Natural killer cell (primary cell): ENCODE data around the gene DGAT2. TPM values are rescaled to one million over a fixed set of nuclear protein-coding genes. Genes with fewer than 3 reads are reported as not detected.

ENCODE experiments used
- ATAC-seq, 3 donors: fragments of 150-1000 bp in 2 of 3; fragments of 200-7000 bp in 1 of 3; cut with Tn5 transposase; 1 replicate in 1 of 3; 2 replicates in 2 of 3; pipeline ENCODE4 v1.10.0; 2021; ENCODE audit warnings: mild to moderate bottlenecking in 2 of 3, moderate library complexity in 2 of 3
- DNase-seq, 2 donors: peaks; one replicate each; pipeline versions ENCODE4 v3.0.0 to v3.0.0-alpha.2; 2013 to 2021; ENCODE audit warnings: mixed read lengths in 1 of 2
- H3K27ac ChIP-seq: one replicate; pipeline ENCODE4 v1.5.1; 2013; ENCODE audit warnings: mild to moderate bottlenecking, low read length
- H3K27me3 ChIP-seq: one replicate; pipeline ENCODE4 v1.6.1; 2013; ENCODE audit warnings: low read length; ENCODE audit not compliant: control insufficient read depth, insufficient read depth
- H3K36me3 ChIP-seq: one replicate; pipeline ENCODE4 v1.6.1; 2013; ENCODE audit warnings: low read length; ENCODE audit not compliant: control insufficient read depth, insufficient read depth
- H3K4me1 ChIP-seq: one replicate; pipeline ENCODE4 v1.6.1; 2013; ENCODE audit warnings: low read length; ENCODE audit not compliant: control insufficient read depth, insufficient read depth
- H3K4me3 ChIP-seq: one replicate; pipeline ENCODE4 v1.5.1; 2013; ENCODE audit warnings: low read length
- H3K9me3 ChIP-seq: one replicate; pipeline ENCODE4 v1.6.1; 2013; ENCODE audit warnings: low read length; ENCODE audit not compliant: control insufficient read depth, insufficient read depth
- H3K27ac Mint-ChIP-seq, 2 donors: one replicate each; pipeline ENCODE4 v1.8.0; 2022; ENCODE audit warnings: mild to moderate bottlenecking in 2 of 2, mixed read lengths in 2 of 2, moderate library complexity in 1 of 2
- H3K27me3 Mint-ChIP-seq, 2 donors: one replicate each; pipeline ENCODE4 v1.8.0; 2022; ENCODE audit warnings: low read depth in 2 of 2, mixed read lengths in 2 of 2
- H3K36me3 Mint-ChIP-seq: one replicate; pipeline ENCODE4 v1.8.0; 2022; ENCODE audit warnings: mixed read lengths
- H3K4me1 Mint-ChIP-seq, 2 donors: one replicate each; pipeline ENCODE4 v1.8.0; 2022; ENCODE audit warnings: mixed read lengths in 2 of 2
- H3K4me3 Mint-ChIP-seq: one replicate; pipeline ENCODE4 v1.8.0; 2022; ENCODE audit warnings: mild to moderate bottlenecking, moderate library complexity, mixed read lengths
- H3K9me3 Mint-ChIP-seq, 2 donors: one replicate each; pipeline ENCODE4 v1.8.0; 2022; ENCODE audit warnings: mixed read lengths in 2 of 2
- CTCF ChIP-seq: fragments of 200-600 bp; IDR thresholded peaks from one replicate; pipeline ENCODE4 v1.8.0; 2022; ENCODE audit warnings: antibody characterized with exemption
- WGBS: methylation state at CpG from one replicate; pipeline ENCODE4 v1.1.7; 2013; ENCODE audit warnings: missing lambda C conversion rate; ENCODE audit not compliant: insufficient coverage; 5-methylcytosine and 5-hydroxymethylcytosine counted together
- intact Hi-C: fragments of 100-400 bp; cut with micrococcal nuclease; formaldehyde crosslinking; loops from one replicate; pipeline ENCODE4 v1.14.2; 2022
- total RNA-seq, 4 donors: library from RNA; stranded (reverse); fragments of 120-200 nt in 1 of 4; gene quantifications; one replicate each; pipeline versions ENCODE4 v1.2.3 to v1.2.4, GENCODE V29; 2013 to 2022

Gene DGAT2
- total RNA-seq, 3 donors from 2014 or later (not counting 1 experiment from before 2014, with no cell fraction given): 0.24 to 2.8 (median 0.75) TPM

- H3K9me3 Mint-ChIP-seq: no peaks in the 10 kb centered on the region
- WGBS: 94% methylated on average over 4 of the region's 4 CpGs
- no peaks in the 10 kb centered on the region for H3K27me3 Mint-ChIP-seq
Observed at GRCh38 chr11:75783416-75784084, 15.0 kb downstream of the DGAT2 start.

DNA sequence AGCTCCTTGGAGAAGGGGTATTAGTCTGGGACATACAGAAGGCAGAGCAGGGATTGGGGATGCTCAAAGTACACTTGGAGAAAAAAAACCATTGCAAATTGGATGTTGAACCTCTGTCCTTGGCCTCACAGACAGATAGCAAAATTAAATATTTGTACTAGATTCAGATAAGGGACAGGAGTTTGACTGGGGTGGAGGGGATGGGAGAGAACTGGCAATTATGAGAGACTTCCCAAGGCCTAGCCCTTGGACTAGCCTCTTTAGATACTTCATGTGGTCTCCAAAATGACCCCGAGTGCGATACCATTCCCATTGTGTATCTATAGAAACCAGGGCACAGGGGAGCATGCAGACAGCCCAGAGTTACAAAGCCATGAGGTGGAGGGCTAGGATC, 15.5 kb downstream of the DGAT2 start:
- Histone ChIP-seq H3K27ac (no peak overlapping the region), H3K36me3 (no peaks in the 10 kb centered on the region), H3K9me3 (no peaks in the 10 kb centered on the region), H3K4me1 (peaks cover 6% of the 10 kb centered on the region), H3K27me3 (no peaks in the 10 kb centered on the region), H3K4me3 (no peak overlapping the region)
- intact Hi-C loops: no loop called here
- Mint-ChIP-seq H3K27ac (no peak overlapping the region), H3K9me3 (no peaks in the 10 kb centered on the region), H3K4me1 (peaks cover 0 to 5% of the 10 kb centered on the region in 2 donors), H3K36me3 (no peaks in the 10 kb centered on the region), H3K4me3 (no peak overlapping the region), H3K27me3 (no peaks in the 10 kb centered on the region)
- WGBS: 98% methylated on average over 2 of the region's 2 CpGs
- DNase-seq: no peak
- TF ChIP-seq CTCF: no peak
- no peak for ATAC-seq

More at GRCh38 chr11:75783416-75784084, 15.0 kb downstream of the DGAT2 start:
- no peak overlapping the region for H3K4me3 ChIP-seq
- H3K4me1 ChIP-seq: peaks cover 6% of the 10 kb centered on the region
- no peaks in the 10 kb centered on the region for H3K36me3 ChIP-seq
- Mint-ChIP-seq H3K27ac (no peak overlapping the region), H3K36me3 (no peaks in the 10 kb centered on the region), H3K4me1 (peaks cover 0 to 5% of the 10 kb centered on the region in 2 donors), H3K4me3 (no peak overlapping the region)
- H3K27me3 ChIP-seq: no peaks in the 10 kb centered on the region
- no peaks in the 10 kb centered on the region for H3K9me3 ChIP-seq
- intact Hi-C loops: no loop called here
- DNase-seq (no peak), ATAC-seq (no peak)
- H3K27ac ChIP-seq: no peak overlapping the region
- TF ChIP-seq CTCF: no peak

DNA sequence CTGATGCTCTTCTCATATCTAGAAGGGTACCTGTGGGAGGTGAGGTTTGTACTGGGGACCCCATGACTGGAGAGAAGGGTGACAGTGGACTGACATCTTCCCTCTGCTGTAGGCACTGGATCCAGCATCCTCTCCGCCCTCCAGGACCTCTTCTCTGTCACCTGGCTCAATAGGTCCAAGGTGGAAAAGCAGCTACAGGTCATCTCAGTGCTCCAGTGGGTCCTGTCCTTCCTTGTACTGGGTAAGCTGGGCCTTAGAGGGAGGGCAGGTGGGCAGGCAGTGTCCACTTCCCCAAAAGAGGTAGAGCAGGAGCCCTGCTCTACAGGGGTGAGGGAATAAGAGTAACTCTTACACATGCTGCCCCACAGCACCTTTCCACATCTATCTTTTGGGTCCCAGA, 15.9 kb downstream of the DGAT2 start:
- no peaks in the 10 kb centered on the region for H3K36me3 Mint-ChIP-seq
- Histone ChIP-seq H3K4me1 (peaks cover 6% of the 10 kb centered on the region), H3K4me3 (no peak overlapping the region), H3K36me3 (no peaks in the 10 kb centered on the region), H3K27me3 (no peaks in the 10 kb centered on the region), H3K9me3 (no peaks in the 10 kb centered on the region), H3K27ac (no peak overlapping the region)
- 94% methylated on average over 1 of the region's 1 CpG for WGBS
- H3K9me3 Mint-ChIP-seq: no peaks in the 10 kb centered on the region
- TF ChIP-seq CTCF: no peak
- ATAC-seq: no peak
- H3K4me3 Mint-ChIP-seq: no peak overlapping the region
- no peak overlapping the region for H3K27ac Mint-ChIP-seq
- intact Hi-C loops: no loop called here
- no peak for DNase-seq
- H3K27me3 Mint-ChIP-seq: no peaks in the 10 kb centered on the region
- peaks cover 0 to 5% of the 10 kb centered on the region in 2 donors for H3K4me1 Mint-ChIP-seq

DNA sequence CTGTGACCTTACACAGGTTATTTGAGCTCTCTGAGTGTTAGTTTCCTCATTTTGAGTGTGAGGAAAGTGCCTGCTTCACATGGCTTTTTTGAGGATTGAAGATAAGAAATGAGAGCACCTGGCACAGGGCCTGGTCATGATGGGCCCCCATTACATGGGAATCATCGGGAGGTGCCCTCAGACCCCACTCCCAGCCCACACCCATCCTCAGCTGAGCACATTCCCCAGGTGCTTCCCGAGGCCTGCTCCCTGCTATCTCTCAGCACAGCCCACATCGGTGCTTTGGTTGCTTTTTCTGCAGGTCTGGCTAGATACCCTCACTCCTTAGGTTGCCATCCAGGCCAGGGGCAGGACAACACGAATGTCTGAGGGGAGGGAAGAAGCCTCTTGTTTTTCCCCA, 16.6 kb downstream of the DGAT2 start:
- peaks cover 0 to 2% of the 10 kb centered on the region in 2 donors for H3K4me1 Mint-ChIP-seq
- no peaks in the 10 kb centered on the region for H3K36me3 ChIP-seq
- ATAC-seq: no peak

More for the DNA sequence above, 16.6 kb downstream of the DGAT2 start:
- no peaks in the 10 kb centered on the region for H3K9me3 Mint-ChIP-seq
- H3K36me3 Mint-ChIP-seq: no peaks in the 10 kb centered on the region
- Histone ChIP-seq H3K4me3 (no peak overlapping the region), H3K9me3 (no peaks in the 10 kb centered on the region), H3K4me1 (peaks cover under 1% of the 10 kb centered on the region), H3K27ac (no peak overlapping the region), H3K27me3 (no peaks in the 10 kb centered on the region)
- 82% methylated on average over 4 of the region's 4 CpGs for WGBS
- no peak overlapping the region for H3K27ac Mint-ChIP-seq
- no peak for DNase-seq
- no peak for TF ChIP-seq CTCF
- H3K27me3 Mint-ChIP-seq: no peaks in the 10 kb centered on the region
- intact Hi-C loops: no loop called here
- H3K4me3 Mint-ChIP-seq: no peak overlapping the region
